GM12874 (cell line): ENCODE results near the gene TM2D3.

Source experiments
- TF ChIP-seq, protein P1 (sequence below): IDR thresholded peaks from 2 replicates; pipeline ENCODE4 v1.5.1; 2011; ENCODE audit warnings: low read depth, mild to moderate bottlenecking, control low read depth, low read length, moderate library complexity; ENCODE audit not compliant: insufficient read depth

The TM2D3 gene

DNA sequence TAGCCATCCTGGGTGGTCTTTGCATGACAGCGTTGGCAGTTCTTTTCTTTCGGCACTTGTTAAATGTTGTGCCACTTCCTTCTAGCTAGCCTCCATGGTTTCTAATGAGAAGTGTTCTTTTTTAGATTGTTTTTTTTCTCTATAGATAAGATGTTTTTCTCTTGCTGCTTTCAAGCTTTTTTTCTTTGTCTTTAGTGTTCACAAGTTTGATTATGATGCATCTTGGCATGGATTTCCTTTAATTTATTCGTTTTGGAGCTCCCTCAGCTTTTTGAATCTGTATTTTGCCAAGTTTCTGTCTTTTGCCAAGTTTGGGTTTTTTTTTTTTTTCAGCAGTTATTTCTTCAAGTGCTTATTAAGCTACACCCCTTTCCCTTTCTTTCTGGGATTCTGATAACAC is 53.1 kb downstream of the TM2D3 start:
- TF ChIP-seq, protein P1, sequence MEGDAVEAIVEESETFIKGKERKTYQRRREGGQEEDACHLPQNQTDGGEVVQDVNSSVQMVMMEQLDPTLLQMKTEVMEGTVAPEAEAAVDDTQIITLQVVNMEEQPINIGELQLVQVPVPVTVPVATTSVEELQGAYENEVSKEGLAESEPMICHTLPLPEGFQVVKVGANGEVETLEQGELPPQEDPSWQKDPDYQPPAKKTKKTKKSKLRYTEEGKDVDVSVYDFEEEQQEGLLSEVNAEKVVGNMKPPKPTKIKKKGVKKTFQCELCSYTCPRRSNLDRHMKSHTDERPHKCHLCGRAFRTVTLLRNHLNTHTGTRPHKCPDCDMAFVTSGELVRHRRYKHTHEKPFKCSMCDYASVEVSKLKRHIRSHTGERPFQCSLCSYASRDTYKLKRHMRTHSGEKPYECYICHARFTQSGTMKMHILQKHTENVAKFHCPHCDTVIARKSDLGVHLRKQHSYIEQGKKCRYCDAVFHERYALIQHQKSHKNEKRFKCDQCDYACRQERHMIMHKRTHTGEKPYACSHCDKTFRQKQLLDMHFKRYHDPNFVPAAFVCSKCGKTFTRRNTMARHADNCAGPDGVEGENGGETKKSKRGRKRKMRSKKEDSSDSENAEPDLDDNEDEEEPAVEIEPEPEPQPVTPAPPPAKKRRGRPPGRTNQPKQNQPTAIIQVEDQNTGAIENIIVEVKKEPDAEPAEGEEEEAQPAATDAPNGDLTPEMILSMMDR: no peak

DNA sequence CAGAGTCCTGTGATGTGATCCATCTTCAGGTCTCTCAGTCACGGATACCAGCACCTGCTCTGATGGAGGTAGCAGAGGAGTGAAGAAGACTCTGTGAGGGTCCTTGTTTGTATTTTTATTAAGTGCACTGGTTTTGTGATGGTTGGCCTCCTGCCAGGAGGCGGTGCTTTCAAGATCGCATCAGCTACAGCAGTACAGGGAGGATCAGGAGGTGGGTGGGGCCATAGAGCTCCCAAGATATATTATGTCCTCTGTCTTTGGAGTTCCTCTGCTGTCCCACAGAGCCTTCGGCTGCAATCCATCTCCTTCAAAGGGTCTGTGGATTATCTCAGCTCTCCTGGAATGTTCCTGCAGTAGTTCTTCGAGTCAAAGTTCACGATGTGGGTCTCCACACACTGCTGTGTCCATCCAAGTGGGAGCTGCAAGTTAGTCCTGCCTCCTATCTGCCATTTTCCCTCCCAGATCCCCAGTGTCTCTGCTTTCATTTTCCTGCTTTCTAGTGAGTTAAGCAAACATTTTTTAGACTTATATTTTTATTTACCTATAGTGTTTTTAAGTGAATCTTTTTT is 54.7 kb downstream of the TM2D3 start:
- TF ChIP-seq, protein P1: no peak

DNA sequence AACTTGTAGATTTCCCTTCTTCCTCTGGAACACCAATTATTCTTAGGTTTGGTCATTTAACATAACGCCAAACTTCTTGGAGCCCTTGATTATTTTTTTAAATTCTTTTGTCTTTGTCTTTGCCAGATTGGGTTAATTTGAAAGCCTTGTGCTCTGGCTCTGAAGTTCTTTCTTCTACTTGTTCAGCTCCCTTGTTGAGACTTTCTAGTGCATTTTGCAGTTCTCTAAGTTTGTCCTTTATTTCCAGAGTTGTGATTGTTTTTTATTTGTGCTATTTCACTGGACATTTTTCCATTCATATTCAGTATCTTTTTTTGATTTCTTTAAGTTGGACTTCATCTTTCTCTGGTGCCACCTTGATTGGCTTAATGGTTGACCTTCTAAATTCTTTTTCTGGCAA is 55.5 kb downstream of the TM2D3 start:
- TF ChIP-seq, protein P1: no peak
